Measurements from ENCODE around the gene GNA12.
"Not testable (repeated sequence)": the region's sequence is repeated elsewhere in the genome, so short reads cannot be mapped to it uniquely, and the experiment has no call there.

Gene GNA12

DNA sequence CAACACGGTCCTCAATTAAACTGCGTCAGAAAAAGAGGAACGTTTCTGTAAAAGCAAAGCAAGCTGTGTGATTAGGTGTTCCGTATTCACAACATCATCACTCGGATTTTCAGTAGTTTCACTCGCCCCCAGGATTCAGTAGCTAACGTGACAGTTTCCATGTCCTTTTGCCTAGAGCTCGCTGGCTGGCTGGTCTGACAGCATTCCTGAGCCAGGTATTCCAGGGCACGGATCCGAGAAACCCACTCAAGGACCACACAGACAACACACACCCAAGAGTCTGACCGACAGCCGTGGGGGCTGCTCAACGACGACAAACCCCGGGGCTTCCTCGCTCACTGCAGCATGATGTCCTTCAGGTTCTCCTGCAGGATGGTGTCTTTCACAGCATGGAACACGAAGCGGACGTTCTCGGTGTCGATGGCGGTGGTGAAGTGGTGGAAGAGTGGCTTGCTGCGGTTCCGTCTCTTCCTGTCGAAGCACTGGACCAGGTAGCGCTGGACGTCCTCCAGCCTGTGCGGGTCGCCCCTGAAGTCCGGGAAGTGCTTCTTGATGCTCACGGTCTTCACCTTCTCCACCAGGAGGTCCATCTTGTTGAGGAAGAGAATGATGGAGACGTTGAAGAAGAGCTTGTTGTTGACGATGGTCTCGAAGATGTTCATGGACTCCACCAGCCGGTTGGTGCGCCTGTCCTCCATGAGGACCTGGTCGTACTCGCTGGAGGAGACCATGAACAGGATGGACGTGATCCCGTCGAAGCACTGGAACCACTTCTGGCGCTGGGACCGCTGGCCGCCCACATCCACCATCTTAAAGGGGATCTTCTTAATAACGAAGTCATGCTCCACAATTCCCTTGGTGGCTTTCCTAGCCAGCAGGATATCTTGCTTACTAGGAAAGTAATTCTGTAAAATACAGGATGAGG is 113.0 kb downstream of the GNA12 start:
- Histone ChIP-seq H3K27me3 (ENCODE audit: control insufficient read depth in 1 of 2, insufficient read depth in 2 of 2, low read length in 2 of 2) (no peaks in the 10 kb centered on the region), H3K9ac (ENCODE audit: low read depth in 1 of 2, low read length in 2 of 2) (no peak overlapping the region), H3K4me1 (ENCODE audit: control insufficient read depth in 1 of 2, insufficient read depth in 2 of 2, low read length in 2 of 2) (peaks cover 7 to 10% of the 10 kb centered on the region in 2 donors), H3K9me3 (ENCODE audit: control insufficient read depth in 1 of 2, low read length in 2 of 2) (no peaks in the 10 kb centered on the region), H3K4me3 (ENCODE audit: low read depth in 1 of 2, low read length in 2 of 2) (no peak overlapping the region), H3K36me3 (ENCODE audit: control insufficient read depth in 1 of 2, insufficient read depth in 2 of 2, low read length in 2 of 2) (peaks cover 7 to 24% of the 10 kb centered on the region in 2 donors), H3K27ac (ENCODE audit: low read depth, low read length) (no peak overlapping the region)

DNA sequence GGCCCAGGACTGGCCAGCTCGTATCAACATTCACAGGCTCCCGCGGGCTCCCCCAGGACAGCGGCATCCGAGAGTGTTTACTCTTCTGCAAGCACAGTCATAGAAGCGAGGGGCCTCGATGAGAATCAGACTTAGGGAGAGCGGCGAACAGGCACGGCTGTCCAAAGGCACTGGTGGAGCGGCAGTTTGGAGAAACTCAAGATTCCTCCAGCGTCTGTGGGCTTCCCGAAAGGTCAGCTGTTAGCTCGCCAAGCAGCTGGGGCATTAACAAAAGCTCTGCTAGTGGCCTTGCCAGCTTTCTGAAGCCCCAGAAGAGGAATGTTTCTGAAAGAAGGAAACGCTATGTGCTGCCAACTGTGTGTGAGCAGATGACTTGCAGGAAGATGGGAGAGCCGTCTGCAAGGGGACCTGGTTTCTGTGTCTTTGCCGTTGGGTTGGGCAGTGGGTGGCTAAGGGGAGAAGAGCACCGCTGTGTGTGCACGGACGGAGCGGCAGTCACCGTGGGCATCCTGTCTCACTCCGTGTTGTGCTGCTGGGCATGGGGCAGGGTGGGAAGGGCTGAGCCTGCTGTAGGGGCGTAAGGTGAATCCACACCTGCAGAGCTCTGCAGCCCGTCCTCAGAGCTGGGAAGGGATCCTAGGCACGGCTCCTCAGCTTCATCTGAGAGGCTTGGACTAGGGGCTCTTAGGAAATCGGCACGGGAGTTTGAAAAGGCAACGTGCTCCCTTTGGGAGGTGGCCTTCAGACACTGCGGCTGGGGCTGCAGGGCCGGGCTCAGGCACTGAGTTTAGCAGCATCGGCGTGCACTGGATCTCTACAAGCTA is 114.0 kb downstream of the GNA12 start:
- Histone ChIP-seq H3K36me3 (ENCODE audit: control insufficient read depth in 1 of 2, insufficient read depth in 2 of 2, low read length in 2 of 2) (peaks cover 7 to 28% of the 10 kb centered on the region in 2 donors), H3K4me1 (ENCODE audit: control insufficient read depth in 1 of 2, insufficient read depth in 2 of 2, low read length in 2 of 2) (peaks cover 3 to 10% of the 10 kb centered on the region in 2 donors), H3K27me3 (ENCODE audit: control insufficient read depth in 1 of 2, insufficient read depth in 2 of 2, low read length in 2 of 2) (no peaks in the 10 kb centered on the region), H3K27ac (ENCODE audit: low read depth, low read length) (no peak overlapping the region), H3K9me3 (ENCODE audit: control insufficient read depth in 1 of 2, low read length in 2 of 2) (no peaks in the 10 kb centered on the region), H3K9ac (ENCODE audit: low read depth in 1 of 2, low read length in 2 of 2) (no peak overlapping the region), H3K4me3 (ENCODE audit: low read depth in 1 of 2, low read length in 2 of 2) (no peak overlapping the region)

DNA sequence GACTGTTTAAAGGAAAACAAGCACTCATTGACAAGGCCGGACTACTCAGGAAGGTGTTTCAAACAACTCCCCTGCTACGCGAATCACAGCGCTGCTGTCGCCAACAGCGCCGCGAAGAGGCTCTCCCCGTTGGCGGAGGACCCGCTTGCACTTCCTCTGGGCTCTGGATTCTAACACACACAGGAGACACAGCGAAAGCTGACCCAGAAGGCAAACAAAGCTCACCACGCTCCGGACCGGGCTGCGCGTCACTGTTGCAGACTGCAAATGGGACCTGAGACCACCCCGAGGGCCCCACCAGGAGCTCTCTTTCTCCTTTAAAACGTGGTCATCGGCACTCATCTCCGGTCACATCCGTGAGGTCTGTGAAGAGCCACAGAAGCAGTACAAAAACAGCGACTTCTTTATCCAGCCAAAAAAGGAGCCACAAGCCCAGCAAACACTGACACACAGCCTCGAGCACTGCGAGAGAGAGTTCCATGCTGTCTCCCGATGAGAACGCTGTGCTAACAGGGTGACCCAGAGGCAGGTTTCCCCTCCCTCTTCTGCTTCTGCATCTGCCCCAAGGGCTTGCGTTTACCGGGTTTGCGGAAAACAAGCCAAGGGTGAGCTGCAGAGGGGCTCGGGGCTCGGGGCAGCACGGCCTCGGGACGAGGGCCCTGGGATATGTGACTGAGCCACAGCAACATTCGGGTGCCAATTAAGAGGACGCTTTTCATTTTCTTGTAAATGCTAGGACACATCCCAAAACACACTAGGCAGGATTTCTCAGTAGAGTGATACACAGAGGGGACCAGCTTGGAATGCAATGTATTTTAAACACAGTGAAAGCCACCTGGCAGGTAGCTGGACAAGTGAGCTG is 114.8 kb downstream of the GNA12 start:
- Histone ChIP-seq H3K27ac (ENCODE audit: low read depth, low read length) (no peak overlapping the region), H3K4me1 (ENCODE audit: control insufficient read depth in 1 of 2, insufficient read depth in 2 of 2, low read length in 2 of 2) (peaks cover 0 to 10% of the 10 kb centered on the region in 2 donors), H3K36me3 (ENCODE audit: control insufficient read depth in 1 of 2, insufficient read depth in 2 of 2, low read length in 2 of 2) (peaks cover 7 to 28% of the 10 kb centered on the region in 2 donors), H3K4me3 (ENCODE audit: low read depth in 1 of 2, low read length in 2 of 2) (no peak overlapping the region), H3K9me3 (ENCODE audit: control insufficient read depth in 1 of 2, low read length in 2 of 2) (no peaks in the 10 kb centered on the region), H3K27me3 (ENCODE audit: control insufficient read depth in 1 of 2, insufficient read depth in 2 of 2, low read length in 2 of 2) (no peaks in the 10 kb centered on the region), H3K9ac (ENCODE audit: low read depth in 1 of 2, low read length in 2 of 2) (no peak overlapping the region)

DNA sequence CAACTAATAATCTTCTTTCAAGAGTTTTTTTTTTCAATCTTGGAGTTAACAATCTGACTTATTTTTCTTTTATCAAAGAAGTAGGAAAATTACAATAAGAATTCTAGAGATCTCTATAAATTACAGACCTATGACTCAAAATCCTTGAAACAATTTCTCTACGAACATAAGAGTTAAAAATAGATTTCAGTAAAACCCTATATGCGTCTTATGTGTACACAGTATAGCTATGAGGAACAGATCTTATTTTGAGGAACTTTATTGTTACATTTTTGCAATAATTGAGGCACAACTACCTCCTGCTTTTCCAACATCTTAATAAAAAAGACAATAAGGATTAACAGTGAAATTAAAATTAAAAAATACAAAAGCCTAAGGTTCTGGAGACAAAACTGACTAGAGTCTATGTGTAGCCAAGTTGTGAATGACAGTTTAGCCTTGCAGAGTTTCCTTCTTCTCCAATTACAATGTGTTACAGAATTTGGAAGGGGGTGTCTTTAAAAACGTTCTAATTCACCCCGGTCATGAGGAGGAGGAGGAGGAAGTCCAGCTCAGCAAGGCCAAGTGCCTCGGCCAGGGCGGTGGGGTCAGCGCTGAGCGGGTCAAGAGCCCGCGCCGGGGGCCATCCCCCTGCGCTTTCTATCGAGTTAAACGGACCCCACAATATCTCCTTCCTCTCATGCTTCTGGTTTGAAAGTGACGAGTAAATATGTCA is 115.6 kb downstream of the GNA12 start:
- H3K4me3 ChIP-seq (ENCODE audit: low read depth in 1 of 2, low read length in 2 of 2), result no peak overlapping the region
- no peak overlapping the region for H3K9ac ChIP-seq (ENCODE audit: low read depth in 1 of 2, low read length in 2 of 2)
- peaks cover 7 to 28% of the 10 kb centered on the region in 2 donors for H3K36me3 ChIP-seq (ENCODE audit: control insufficient read depth in 1 of 2, insufficient read depth in 2 of 2, low read length in 2 of 2)

DNA sequence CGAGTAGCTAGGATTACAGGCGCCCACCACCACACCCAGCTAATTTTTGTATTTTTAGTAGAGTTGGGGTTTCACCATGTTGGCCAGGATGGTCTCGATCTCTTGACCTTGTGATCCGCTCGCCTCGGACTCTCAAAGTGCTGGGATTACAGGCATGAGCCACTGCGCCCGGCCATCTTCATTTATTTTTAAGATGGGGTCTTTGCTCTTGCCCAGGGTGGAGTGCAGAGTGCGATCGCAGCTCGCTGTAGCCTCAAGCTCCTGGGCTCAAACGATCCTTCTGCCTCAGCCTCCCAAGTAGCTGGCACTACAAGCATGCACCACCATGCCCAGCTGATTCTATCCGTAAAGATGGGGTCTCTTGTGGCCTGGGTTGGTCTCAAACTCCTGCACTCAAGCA is 116.9 kb downstream of the GNA12 start:
- not testable (repeated sequence) for H3K9me3 ChIP-seq (ENCODE audit: control insufficient read depth in 1 of 2, low read length in 2 of 2); H3K27ac ChIP-seq (ENCODE audit: low read depth, low read length); H3K9ac ChIP-seq (ENCODE audit: low read depth in 1 of 2, low read length in 2 of 2); H3K4me1 ChIP-seq (ENCODE audit: control insufficient read depth in 1 of 2, insufficient read depth in 2 of 2, low read length in 2 of 2); H3K27me3 ChIP-seq (ENCODE audit: control insufficient read depth in 1 of 2, insufficient read depth in 2 of 2, low read length in 2 of 2); H3K4me3 ChIP-seq (ENCODE audit: low read depth in 1 of 2, low read length in 2 of 2)
- peaks cover 7 to 28% of the 10 kb centered on the region in 2 donors for H3K36me3 ChIP-seq (ENCODE audit: control insufficient read depth in 1 of 2, insufficient read depth in 2 of 2, low read length in 2 of 2)

More for the DNA sequence above, 115.6 kb downstream of the GNA12 start:
- Histone ChIP-seq H3K9me3 (ENCODE audit: control insufficient read depth in 1 of 2, low read length in 2 of 2) (no peaks in the 10 kb centered on the region), H3K27ac (ENCODE audit: low read depth, low read length) (no peak overlapping the region), H3K27me3 (ENCODE audit: control insufficient read depth in 1 of 2, insufficient read depth in 2 of 2, low read length in 2 of 2) (no peaks in the 10 kb centered on the region), H3K4me1 (ENCODE audit: control insufficient read depth in 1 of 2, insufficient read depth in 2 of 2, low read length in 2 of 2) (peaks cover 0 to 10% of the 10 kb centered on the region in 2 donors)

DNA sequence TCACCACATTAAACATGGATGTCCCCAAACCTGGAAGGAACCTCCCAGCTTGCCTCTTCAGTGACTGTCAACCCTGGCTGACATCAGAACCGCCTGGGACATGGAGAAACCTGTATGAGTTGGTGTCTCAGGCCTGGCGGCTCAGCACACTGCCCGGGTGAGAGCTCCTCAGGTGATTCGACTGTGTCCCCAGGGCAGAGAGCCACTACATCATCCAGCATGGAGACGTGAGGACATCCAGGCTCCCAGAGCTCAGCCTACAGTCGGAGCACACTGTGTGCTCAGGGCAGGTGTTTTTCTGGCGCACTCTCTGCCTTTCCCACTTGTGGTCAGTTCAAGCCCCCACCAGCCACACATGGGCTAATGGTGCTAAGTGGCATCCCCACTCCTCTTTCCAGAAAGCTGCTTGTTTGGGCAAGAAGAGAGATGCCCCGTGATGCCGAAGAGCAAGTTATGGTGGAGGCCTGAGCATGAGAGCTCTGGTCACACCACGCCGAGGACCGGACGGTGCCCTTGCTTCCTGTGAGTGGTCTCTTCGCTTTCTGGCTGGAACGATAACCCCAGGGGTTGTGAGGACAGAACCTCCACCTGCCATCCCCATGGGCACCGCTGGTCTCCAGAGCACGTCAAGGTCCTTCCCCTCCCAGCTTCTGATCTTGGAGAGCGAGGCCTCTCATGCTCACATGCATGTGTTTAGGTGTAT is 117.6 kb downstream of the GNA12 start:
- H3K4me3 ChIP-seq (ENCODE audit: low read depth in 1 of 2, low read length in 2 of 2), result no peak overlapping the region
- no peaks in the 10 kb centered on the region for H3K9me3 ChIP-seq (ENCODE audit: control insufficient read depth in 1 of 2, low read length in 2 of 2)
- no peaks in the 10 kb centered on the region for H3K4me1 ChIP-seq (ENCODE audit: control insufficient read depth in 1 of 2, insufficient read depth in 2 of 2, low read length in 2 of 2)
- no peak overlapping the region for H3K9ac ChIP-seq (ENCODE audit: low read depth in 1 of 2, low read length in 2 of 2)
- no peaks in the 10 kb centered on the region for H3K27me3 ChIP-seq (ENCODE audit: control insufficient read depth in 1 of 2, insufficient read depth in 2 of 2, low read length in 2 of 2)
- no peak overlapping the region for H3K27ac ChIP-seq (ENCODE audit: low read depth, low read length)
- peaks cover 5 to 27% of the 10 kb centered on the region in 2 donors for H3K36me3 ChIP-seq (ENCODE audit: control insufficient read depth in 1 of 2, insufficient read depth in 2 of 2, low read length in 2 of 2)

DNA sequence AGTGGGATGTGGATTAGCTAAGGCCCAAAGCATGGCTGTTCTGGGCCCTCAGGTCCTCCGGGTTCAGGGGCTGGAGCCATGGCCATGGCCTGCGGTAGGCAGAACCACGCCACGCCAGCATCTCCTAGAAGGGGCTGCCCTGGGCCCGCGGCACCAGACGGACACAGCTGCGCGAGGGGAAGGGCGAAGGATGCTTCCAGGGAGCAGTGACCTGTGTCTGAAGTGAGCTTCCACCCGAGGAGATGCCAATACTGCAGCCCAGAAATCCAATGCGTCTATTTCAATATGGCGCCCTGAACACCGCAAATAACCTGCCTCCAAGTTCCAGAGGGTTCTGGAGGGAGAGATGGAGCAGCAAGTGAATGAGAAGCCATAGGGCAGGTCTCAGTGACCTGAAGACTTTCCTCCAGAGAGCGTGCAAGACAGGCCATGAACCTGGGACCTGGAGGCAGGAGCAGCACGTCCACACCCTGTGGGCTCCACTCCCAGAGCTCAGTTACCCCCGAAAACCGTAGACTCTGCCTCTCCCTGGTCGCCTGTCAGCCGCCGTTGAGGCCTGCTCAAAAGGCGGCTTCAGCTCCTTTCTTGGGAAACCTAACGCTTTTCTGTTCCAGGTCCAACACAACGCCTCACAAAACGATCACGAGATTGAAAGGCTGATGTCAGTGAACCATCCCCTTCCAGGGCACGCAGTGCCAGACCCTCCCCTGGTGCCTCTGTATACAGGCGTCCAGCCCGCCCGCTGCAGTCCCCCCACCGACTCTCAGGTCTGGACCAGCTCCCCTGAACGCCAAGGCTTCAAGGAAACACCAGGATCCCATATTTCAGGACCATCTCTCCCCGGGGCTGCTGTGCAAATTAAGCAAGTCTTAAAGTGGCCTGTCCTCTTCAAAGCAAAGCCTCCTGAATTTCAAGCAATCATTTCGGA is 118.7 kb downstream of the GNA12 start:
- no peak overlapping the region for H3K9ac ChIP-seq (ENCODE audit: low read depth in 1 of 2, low read length in 2 of 2)
- no peaks in the 10 kb centered on the region for H3K9me3 ChIP-seq (ENCODE audit: control insufficient read depth in 1 of 2, low read length in 2 of 2)
- peaks cover 0 to 19% of the 10 kb centered on the region in 2 donors for H3K36me3 ChIP-seq (ENCODE audit: control insufficient read depth in 1 of 2, insufficient read depth in 2 of 2, low read length in 2 of 2)
- no peaks in the 10 kb centered on the region for H3K27me3 ChIP-seq (ENCODE audit: control insufficient read depth in 1 of 2, insufficient read depth in 2 of 2, low read length in 2 of 2)
- H3K4me1 ChIP-seq (ENCODE audit: control insufficient read depth in 1 of 2, insufficient read depth in 2 of 2, low read length in 2 of 2), result no peaks in the 10 kb centered on the region
- no peak overlapping the region for H3K27ac ChIP-seq (ENCODE audit: low read depth, low read length)
- H3K4me3 ChIP-seq (ENCODE audit: low read depth in 1 of 2, low read length in 2 of 2), result no peak overlapping the region

DNA sequence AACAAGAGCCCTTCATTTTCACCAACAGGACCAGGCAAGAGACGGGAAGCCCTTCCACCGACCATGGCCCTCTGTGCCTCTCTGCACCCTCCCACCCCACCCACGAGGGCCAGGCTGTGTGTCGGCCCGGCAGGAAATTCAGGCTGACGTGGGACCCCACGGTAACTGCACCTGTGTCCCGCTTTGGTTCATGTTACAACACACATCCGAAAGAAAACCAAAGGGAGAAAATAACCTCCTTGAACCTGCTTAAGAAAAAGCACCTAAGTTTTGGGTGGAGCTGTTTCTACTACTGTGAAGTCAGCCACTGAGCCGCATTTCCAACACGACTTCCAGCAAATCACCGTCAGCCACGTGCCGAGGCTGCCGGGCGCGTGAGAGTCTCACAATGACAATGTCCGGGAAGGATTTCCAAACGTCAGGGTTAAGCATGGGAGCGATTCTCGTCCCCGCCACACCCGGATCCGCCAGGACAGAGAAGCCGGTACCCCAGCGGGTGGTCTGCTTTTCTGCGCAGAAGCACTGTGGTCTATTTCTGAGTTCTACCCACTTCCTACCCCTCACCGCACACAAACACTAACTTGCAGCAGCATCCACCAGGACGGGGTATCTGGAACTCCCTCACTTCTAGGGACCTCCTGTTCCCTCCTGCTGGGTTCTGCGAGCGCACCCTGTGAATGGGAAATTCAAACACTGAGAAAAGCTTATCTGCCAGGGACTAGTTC is 119.5 kb downstream of the GNA12 start:
- H3K4me3 ChIP-seq (ENCODE audit: low read depth in 1 of 2, low read length in 2 of 2), result no peak overlapping the region
- no peak overlapping the region for H3K9ac ChIP-seq (ENCODE audit: low read depth in 1 of 2, low read length in 2 of 2)
- peaks cover 0 to 14% of the 10 kb centered on the region in 2 donors for H3K36me3 ChIP-seq (ENCODE audit: control insufficient read depth in 1 of 2, insufficient read depth in 2 of 2, low read length in 2 of 2)
- H3K9me3 ChIP-seq (ENCODE audit: control insufficient read depth in 1 of 2, low read length in 2 of 2), result no peaks in the 10 kb centered on the region
- H3K27me3 ChIP-seq (ENCODE audit: control insufficient read depth in 1 of 2, insufficient read depth in 2 of 2, low read length in 2 of 2), result no peaks in the 10 kb centered on the region
- H3K27ac ChIP-seq (ENCODE audit: low read depth, low read length), result no peak overlapping the region
- no peaks in the 10 kb centered on the region for H3K4me1 ChIP-seq (ENCODE audit: control insufficient read depth in 1 of 2, insufficient read depth in 2 of 2, low read length in 2 of 2)

Measured in duodenal mucosa (tissue), 2 donors.